HepG2 (cell line): ENCODE results near the gene IRS1. TPM values are rescaled to one million over a fixed set of nuclear protein-coding genes. Genes with fewer than 3 reads are reported as not detected.

Source experiments
- ARID2 ChIP-seq: sonication (generic); formaldehyde crosslinking; IDR thresholded peaks from 2 replicates; pipeline ENCODE4 v1.8.1; 2022; ENCODE audit warnings: mild to moderate bottlenecking, missing genetic modification reagents, borderline replicate concordance
- BORCS8-MEF2B ChIP-seq: sonication (generic); formaldehyde crosslinking; IDR thresholded peaks from 2 replicates; pipeline ENCODE4 v1.8.0; 2022; ENCODE audit warnings: mild to moderate bottlenecking, missing genetic modification reagents
- CBX2 ChIP-seq, 2 experiments: fragments of 200-600 bp in 1 of 2; sonication (generic); formaldehyde crosslinking in 1 of 2; IDR thresholded peaks; 2 replicates each; pipeline versions ENCODE4 v1.7.0 to v1.8.1; 2018 to 2022; ENCODE audit warnings: low read depth in 2 of 2, low read length in 1 of 2, mild to moderate bottlenecking in 1 of 2, missing genetic modification reagents in 1 of 2
- FOXA3 ChIP-seq: IDR thresholded peaks from 2 replicates; pipeline ENCODE4 v1.6.1; 2016; ENCODE audit warnings: missing genetic modification reagents, missing compliant biosample characterization
- KIAA2018 ChIP-seq: sonication (generic); formaldehyde crosslinking; IDR thresholded peaks from 2 replicates; pipeline ENCODE4 v1.5.0; 2020; ENCODE audit warnings: mild to moderate bottlenecking, missing genetic modification reagents, borderline replicate concordance
- NKX3-1 ChIP-seq: sonication (generic); formaldehyde crosslinking; IDR thresholded peaks from 2 replicates; pipeline ENCODE4 v1.5.0; 2020; ENCODE audit warnings: missing genetic modification reagents
- POLR2A ChIP-seq, 2 experiments: IDR thresholded peaks; 2 replicates each; pipeline ENCODE4 v1.6.1; 2011; ENCODE audit warnings: low read depth in 2 of 2, low read length in 2 of 2, mild to moderate bottlenecking in 1 of 2, moderate library complexity in 1 of 2; ENCODE audit not compliant: insufficient read depth in 1 of 2
- ZFP1 ChIP-seq: IDR thresholded peaks from 2 replicates; pipeline ENCODE4 v1.6.1; 2016
- ZNF12 ChIP-seq: sonication (generic); formaldehyde crosslinking; IDR thresholded peaks from 2 replicates; pipeline ENCODE4 v1.5.0; 2020; ENCODE audit warnings: missing genetic modification reagents
- ZNF260 ChIP-seq: sonication (generic); formaldehyde crosslinking; IDR thresholded peaks from 2 replicates; pipeline ENCODE4 v1.4.0; 2020; ENCODE audit warnings: missing genetic modification reagents, low read depth, mild to moderate bottlenecking, borderline replicate concordance
- ZNF264 ChIP-seq: sonication (generic); formaldehyde crosslinking; IDR thresholded peaks from 2 replicates; pipeline ENCODE4 v1.4.0; 2020; ENCODE audit warnings: missing genetic modification reagents
- ZNF460 ChIP-seq: sonication (generic); formaldehyde crosslinking; IDR thresholded peaks from 2 replicates; pipeline ENCODE4 v1.5.1; 2020; ENCODE audit warnings: missing genetic modification reagents, mild to moderate bottlenecking, borderline replicate concordance
- ZSCAN22 ChIP-seq: sonication (generic); formaldehyde crosslinking; IDR thresholded peaks from 2 replicates; pipeline ENCODE4 v1.4.0; 2020; ENCODE audit warnings: mild to moderate bottlenecking, missing genetic modification reagents
- ZZZ3 ChIP-seq: sonication (generic); formaldehyde crosslinking; IDR thresholded peaks from 2 replicates; pipeline ENCODE4 v1.4.0; 2020; ENCODE audit warnings: missing genetic modification reagents, mild to moderate bottlenecking, borderline replicate concordance
- polyA plus RNA-seq, 8 experiments: library from polyadenylated mRNA; depleted of rRNA in 3 of 8; stranded (reverse) in 7 of 8; unstranded in 1 of 8; fragments of >200 nt; fragmentation: Illumina TruSeq in 4 of 8; extraction: Trizol in 4 of 8; gene quantifications; 2 replicates each; pipeline versions ENCODE4 v1.2.1 to v1.2.3, GENCODE V29; 2011 to 2016; ENCODE audit warnings: low read depth in 4 of 8, missing spikeins in 1 of 8, mixed read lengths in 1 of 8; ENCODE audit not compliant: insufficient read depth in 1 of 8
- total RNA-seq, 5 experiments: library from RNA; depleted of rRNA; stranded (reverse); fragments of >200 nt; fragmentation: Illumina TruSeq; extraction: Trizol; gene quantifications; 2 replicates each; pipeline ENCODE4 v1.2.3, GENCODE V29; 2016; ENCODE audit warnings: low read depth in 1 of 5
- TF ChIP-seq, protein P1 (sequence below): sonication (generic); formaldehyde crosslinking; IDR thresholded peaks from 2 replicates; pipeline ENCODE4 v1.4.0; 2020; ENCODE audit warnings: low read depth, mild to moderate bottlenecking, missing genetic modification reagents
- TF ChIP-seq, protein P2 (sequence below): sonication (generic); formaldehyde crosslinking; IDR thresholded peaks from 2 replicates; pipeline ENCODE4 v1.5.0; 2020; ENCODE audit warnings: missing genetic modification reagents
- TF ChIP-seq, protein P3 (sequence below): IDR thresholded peaks from 2 replicates; pipeline ENCODE4 v1.6.1; 2016

The IRS1 gene
- total and polyA plus RNA-seq, 2 of the 13 experiments (the other 11 are each of a cell fraction or from before 2014, with no cell fraction given), result 8.7 to 9.0 TPM

DNA sequence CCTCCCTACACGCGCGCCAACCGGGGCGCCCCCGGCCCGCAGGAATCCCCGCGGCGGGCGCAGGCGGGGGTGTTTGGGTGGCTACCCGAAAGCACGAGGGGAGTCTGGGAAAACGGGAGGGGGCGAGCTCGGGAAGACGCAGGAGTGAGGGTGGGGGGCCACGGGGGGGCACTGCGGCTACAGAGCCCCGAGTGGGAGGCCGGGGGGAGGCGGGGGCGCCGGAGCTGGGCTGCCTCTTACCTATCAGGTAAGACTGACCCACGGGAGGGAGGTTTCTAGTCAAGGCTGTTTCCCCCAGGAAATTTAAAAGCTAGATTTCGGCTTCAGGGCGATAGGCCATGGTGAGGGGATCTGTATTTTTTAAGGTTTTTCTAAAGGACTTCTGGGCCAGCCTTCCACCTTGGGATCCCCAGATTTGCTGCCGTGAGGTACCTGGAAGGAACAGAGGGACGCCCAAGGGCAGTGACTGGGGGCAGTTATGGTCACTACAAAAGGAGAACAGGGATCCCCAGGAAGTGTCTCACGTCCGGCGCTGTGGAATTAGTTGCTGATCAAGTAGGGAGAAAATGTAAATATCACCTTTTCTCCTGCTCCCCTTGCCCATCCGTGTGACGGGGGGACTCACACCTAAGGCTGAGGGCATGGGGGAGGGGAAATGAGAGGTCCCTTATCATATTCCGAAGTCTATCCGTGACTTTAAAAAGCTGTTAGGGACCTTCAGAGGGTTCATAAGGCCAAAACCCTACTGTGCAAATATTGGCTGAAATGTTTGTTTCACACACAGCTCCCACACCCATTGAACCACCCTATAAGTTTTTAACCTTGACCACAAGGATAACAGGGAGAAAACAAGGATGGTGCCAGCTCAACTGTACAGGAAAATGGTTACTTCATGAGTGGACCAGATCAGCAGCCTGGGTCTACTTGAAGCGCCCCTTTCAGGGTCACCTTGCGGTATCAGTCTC lies 638 bp upstream of the IRS1 start (continued):
- 0 out of 2 replicates have a peak, but pooled peaks have one; percentile 28 for TF ChIP-seq ZNF460 (CRISPR knock-in tag)
- 0 out of 2 replicates have a peak, but pooled peaks have one; percentile 50 for TF ChIP-seq ARID2
- peak; percentile 85 for TF ChIP-seq ZNF264
- peak; percentile 97 for TF ChIP-seq FOXA3 (CRISPR knock-in tag)
- TF ChIP-seq, protein P1, sequence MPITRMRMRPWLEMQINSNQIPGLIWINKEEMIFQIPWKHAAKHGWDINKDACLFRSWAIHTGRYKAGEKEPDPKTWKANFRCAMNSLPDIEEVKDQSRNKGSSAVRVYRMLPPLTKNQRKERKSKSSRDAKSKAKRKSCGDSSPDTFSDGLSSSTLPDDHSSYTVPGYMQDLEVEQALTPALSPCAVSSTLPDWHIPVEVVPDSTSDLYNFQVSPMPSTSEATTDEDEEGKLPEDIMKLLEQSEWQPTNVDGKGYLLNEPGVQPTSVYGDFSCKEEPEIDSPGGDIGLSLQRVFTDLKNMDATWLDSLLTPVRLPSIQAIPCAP (CRISPR knock-in tag), result no peak
- no peak; the same call in 1 of the 2 replicates for TF ChIP-seq BORCS8-MEF2B (CRISPR knock-in tag)
- TF ChIP-seq ZNF12, result peak; percentile 67
- TF ChIP-seq ZFP1 (CRISPR knock-in tag), result peak; percentile 96
- TF ChIP-seq ZZZ3 (CRISPR knock-in tag), result no peak
- TF ChIP-seq ZSCAN22 (CRISPR knock-in tag), result 0 out of 2 replicates have a peak, but pooled peaks have one; percentile 1
- peak; percentile 89 for TF ChIP-seq NKX3-1 (CRISPR knock-in tag)
- peak; percentile 37; the same call in 1 of the 2 replicates for TF ChIP-seq KIAA2018 (CRISPR knock-in tag)
- TF ChIP-seq, protein P2, sequence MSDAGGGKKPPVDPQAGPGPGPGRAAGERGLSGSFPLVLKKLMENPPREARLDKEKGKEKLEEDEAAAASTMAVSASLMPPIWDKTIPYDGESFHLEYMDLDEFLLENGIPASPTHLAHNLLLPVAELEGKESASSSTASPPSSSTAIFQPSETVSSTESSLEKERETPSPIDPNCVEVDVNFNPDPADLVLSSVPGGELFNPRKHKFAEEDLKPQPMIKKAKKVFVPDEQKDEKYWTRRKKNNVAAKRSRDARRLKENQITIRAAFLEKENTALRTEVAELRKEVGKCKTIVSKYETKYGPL (CRISPR knock-in tag), result 0 out of 2 replicates have a peak, but pooled peaks have one; percentile 14
- no peak for TF ChIP-seq ZNF260 (CRISPR knock-in tag)
- TF ChIP-seq CBX2 (IDR thresholded peaks at IDR 0.05; ENCODE audit: low read depth, low read length), result no peak
- TF ChIP-seq CBX2 (CRISPR knock-in tag; IDR thresholded peaks at IDR 0.05; ENCODE audit: low read depth), result no peak
- peak in 1 of 2 experiments; percentile 23; a peak in 1 of 4 replicates for TF ChIP-seq POLR2A (IDR thresholded peaks at IDR 0.05; ENCODE audit: insufficient read depth in 1 of 2, low read depth in 2 of 2, low read length in 2 of 2)
- TF ChIP-seq, protein P3, sequence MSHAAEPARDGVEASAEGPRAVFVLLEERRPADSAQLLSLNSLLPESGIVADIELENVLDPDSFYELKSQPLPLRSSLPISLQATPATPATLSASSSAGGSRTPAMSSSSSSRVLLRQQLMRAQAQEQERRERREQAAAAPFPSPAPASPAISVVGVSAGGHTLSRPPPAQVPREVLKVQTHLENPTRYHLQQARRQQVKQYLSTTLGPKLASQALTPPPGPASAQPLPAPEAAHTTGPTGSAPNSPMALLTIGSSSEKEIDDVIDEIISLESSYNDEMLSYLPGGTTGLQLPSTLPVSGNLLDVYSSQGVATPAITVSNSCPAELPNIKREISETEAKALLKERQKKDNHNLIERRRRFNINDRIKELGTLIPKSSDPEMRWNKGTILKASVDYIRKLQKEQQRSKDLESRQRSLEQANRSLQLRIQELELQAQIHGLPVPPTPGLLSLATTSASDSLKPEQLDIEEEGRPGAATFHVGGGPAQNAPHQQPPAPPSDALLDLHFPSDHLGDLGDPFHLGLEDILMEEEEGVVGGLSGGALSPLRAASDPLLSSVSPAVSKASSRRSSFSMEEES, result peak; percentile 86
